Epithelial cell of esophagus (primary cell): ENCODE data around the gene PCCA.
A peak's percentile ranks its signal among the peaks of the same experiment; 100 is the strongest.
"Not testable (repeated sequence)": the region's sequence is repeated elsewhere in the genome, so short reads cannot be mapped to it uniquely, and the experiment has no call there.

Experiments
- DNase-seq: peaks from one replicate; pipeline ENCODE4 v3.0.0; 2010; ENCODE audit warnings: low read depth
- H3K4me3 ChIP-seq: 2 replicates; pipeline ENCODE4 v1.5.1; 2011; ENCODE audit warnings: mild to moderate bottlenecking, low read length, control low read depth
- TF ChIP-seq, protein P1 (sequence below): IDR thresholded peaks from 2 replicates; pipeline ENCODE4 v1.5.1; 2011; ENCODE audit warnings: low read depth, mild to moderate bottlenecking, low read length, control low read depth, inconsistent platforms; ENCODE audit not compliant: insufficient read depth; ENCODE audit errors: missing control alignments

Gene PCCA

GRCh38 chr13:100221166-100221565, 132.3 kb downstream of the PCCA start:
- no peak overlapping the region for H3K4me3 ChIP-seq
- no peak for DNase-seq
- TF ChIP-seq, protein P1, sequence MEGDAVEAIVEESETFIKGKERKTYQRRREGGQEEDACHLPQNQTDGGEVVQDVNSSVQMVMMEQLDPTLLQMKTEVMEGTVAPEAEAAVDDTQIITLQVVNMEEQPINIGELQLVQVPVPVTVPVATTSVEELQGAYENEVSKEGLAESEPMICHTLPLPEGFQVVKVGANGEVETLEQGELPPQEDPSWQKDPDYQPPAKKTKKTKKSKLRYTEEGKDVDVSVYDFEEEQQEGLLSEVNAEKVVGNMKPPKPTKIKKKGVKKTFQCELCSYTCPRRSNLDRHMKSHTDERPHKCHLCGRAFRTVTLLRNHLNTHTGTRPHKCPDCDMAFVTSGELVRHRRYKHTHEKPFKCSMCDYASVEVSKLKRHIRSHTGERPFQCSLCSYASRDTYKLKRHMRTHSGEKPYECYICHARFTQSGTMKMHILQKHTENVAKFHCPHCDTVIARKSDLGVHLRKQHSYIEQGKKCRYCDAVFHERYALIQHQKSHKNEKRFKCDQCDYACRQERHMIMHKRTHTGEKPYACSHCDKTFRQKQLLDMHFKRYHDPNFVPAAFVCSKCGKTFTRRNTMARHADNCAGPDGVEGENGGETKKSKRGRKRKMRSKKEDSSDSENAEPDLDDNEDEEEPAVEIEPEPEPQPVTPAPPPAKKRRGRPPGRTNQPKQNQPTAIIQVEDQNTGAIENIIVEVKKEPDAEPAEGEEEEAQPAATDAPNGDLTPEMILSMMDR = no peak

DNA sequence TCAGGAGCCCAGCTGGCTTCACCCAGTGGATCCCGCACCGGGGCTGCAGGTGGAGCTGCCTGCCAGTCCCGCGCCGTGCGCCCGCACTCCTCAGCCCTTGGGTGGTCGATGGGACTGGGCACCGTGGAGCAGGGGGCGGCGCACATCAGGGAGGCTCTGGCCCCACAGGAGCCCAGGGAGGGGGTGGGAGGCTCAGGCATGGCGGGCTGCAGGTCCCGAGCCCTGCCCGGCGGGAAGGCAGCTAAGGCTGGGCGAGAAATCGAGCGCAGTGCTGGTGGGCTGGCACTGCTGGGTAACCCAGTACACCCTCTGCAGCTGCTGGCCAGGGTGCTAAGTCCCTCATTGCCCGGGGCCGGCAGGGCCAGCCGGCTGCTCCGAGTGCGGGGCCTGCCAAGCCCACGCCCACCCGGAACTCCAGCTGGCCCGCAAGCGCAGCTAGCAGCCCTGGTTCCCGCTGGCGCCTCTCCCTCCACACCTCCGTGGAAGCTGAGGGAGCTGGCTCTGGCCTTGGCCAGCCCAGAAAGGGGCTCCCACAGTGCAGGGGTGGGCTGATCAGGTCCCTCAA, 135.2 kb downstream of the PCCA start:
- not testable (repeated sequence) for DNase-seq, H3K4me3 ChIP-seq

DNA sequence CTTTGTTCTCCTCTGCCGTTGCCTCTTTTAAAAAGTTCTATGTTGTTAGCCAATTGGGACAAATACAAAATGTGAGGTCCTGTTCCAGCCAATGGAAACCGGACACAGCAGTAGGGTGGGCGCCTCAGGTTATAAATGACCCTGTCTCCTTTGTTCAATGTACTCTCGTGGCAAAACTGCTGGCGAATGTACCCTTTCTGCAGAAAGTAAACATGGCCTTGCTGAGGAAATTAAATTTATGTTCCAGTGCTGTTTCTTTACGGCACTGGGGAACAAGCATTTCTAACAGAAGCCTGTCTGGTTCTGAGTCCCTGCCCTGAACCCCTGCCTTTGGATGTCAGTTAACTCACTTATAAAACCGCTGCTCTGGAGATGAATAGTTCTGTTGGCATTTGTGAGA, 140.7 kb downstream of the PCCA start:
- TF ChIP-seq, protein P1 = no peak
- no peak overlapping the region for H3K4me3 ChIP-seq
- DNase-seq = no peak

DNA sequence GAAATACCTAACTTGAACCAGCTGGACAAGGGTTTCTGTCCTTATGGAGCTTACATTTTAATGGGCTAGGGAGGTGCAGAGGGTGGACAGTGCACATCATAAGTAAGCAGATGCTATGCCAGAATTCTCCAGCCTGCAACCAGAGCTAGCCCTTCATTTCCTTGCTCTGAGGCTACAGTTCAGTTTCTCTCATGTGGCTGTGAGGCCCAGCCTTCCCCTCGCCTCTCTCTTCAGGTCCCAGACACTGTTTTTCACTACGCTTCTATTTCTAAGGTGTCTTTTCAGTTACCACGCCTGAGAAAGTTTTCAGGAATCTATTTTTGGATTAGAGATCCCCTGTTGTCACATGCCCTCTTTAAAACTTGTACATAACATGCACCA, 141.9 kb downstream of the PCCA start:
- H3K4me3 ChIP-seq = no peak overlapping the region
- TF ChIP-seq, protein P1 = no peak
- no peak for DNase-seq

GRCh38 chr13:100231176-100231575, 142.3 kb downstream of the PCCA start:
- peak; percentile 18 for DNase-seq
- H3K4me3 ChIP-seq = no peak overlapping the region
- TF ChIP-seq, protein P1 = no peak

DNA sequence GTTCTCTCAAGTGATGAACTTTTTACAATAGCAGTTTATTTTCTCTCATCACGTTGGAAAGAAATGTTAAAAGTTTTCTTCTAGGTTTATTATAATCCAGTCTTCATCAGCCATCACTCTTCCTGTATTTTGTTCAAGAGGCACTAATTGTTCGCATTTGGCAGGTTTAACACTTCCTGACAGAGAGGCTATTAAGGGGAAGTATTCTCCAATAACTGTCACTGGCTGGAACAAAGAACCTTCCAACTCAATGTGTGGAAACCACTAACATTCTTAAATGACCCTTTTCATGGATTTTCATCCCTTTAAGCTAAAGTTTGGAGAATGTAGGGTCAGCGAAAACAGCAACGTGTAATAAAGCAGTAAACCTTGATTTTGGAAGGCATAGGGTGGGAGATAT, 145.1 kb downstream of the PCCA start:
- no peak for DNase-seq
- TF ChIP-seq, protein P1 = no peak
- no peak overlapping the region for H3K4me3 ChIP-seq

- no peak for DNase-seq
- TF ChIP-seq, protein P1 = no peak
- H3K4me3 ChIP-seq = no peak overlapping the region
Measured at GRCh38 chr13:100234524-100235136, 145.7 kb downstream of the PCCA start.
